HG02970 (cell line): ENCODE results near the gene DNAJA1.

Experiments
- ATAC-seq: cut with Tn5 transposase; IDR thresholded peaks from one replicate; pipeline ENCODE4 v1.9.1; 2021; ENCODE audit warnings: mild to moderate bottlenecking, moderate library complexity, moderate number of reproducible peaks; ENCODE audit not compliant: unreplicated experiment, low FRiP score

DNAJA1 gene

DNA sequence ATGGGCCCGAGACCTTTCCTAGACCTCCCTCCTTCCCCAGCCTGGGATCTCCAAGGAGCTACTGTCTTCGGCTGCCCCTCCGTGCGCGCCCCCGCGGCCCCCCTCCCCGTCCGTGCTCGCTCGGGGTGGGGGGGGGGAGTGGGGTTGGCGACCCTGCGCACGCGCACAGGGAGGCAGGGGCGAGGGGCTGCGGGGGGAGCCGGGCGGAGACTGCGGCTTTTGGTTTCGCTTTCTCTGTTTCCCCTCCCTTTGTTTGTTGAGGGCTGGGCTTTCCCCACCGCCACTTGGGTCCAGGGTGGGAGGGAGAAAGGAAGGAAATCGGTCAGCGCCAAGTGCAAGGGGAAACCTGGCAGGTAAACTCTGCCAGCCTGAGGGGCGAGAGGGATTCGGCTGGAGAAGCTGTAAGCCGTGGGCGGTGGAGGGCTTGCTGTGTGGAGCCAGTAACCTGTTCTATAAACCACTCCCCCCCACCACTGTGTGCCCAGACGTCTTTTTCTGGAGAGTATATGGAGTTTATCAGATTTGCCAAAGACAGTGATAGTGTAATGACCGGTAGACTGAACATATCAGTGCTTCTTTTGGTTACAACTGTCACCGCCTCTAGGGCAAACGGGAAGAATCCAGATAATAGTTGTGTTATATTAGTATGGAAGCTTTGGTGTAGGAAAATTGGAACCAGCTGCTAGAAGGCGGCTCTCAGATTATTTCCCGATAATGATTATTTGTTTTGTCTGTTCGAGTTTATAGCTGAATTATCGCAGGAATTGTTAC, 684 bp downstream of the DNAJA1 start:
- peak; percentile 40 for ATAC-seq

DNA sequence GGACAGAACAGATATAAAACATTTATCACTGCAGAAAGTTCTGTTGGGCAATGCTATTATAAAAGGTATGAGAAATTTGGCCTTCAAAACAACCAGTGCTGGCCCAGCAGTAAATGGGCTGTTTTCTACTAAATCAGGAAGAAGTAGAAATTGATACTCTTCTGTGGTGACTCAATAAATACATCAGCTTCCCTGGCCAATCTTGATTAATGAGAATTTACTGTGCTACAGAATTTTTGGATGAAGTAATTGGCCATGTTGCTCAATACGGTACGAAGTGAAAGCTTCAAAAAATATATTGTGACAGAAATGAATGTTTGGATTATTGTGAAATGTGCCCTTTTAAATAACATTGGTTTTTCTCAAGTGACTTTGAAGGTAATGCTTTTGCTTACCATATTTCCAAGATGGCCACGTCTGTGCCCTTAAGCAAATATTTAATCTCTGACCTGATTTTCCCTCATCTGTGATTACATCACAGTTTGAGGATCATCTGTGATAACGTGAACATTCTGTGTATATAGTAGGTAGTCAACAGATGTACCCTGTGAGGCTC, 4.2 kb downstream of the DNAJA1 start:
- ATAC-seq: no peak

DNA sequence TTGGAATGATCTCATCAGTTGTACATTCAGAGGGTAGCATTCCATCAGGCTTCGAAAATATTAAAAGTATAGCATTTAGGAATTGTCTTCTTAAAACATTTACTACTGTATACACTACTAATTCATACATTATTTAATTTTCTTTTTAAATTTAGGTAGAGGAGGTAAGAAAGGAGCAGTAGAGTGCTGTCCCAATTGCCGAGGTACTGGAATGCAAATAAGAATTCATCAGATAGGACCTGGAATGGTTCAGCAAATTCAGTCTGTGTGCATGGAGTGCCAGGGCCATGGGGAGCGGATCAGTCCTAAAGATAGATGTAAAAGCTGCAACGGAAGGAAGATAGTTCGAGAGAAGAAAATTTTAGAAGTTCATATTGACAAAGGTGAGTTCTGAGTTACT, 5.2 kb downstream of the DNAJA1 start:
- no peak for ATAC-seq

DNA sequence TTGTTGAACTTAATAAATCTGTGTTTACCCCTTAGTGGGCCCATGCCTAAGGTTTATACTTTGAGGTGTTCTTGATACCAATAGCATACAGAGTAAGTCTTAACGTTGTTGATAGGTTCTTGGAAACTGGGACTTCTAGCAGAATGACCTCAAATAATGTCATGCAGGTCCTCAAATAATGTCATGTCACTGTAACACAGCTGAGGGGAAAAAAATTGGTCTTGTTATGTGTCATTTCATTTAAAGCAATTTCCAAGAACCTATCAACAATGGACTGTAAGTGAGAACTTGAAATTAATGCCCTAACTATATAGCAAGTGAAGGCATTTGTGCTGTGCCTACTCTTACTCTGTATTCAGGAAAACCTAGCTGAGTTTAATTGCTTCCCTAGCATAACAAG, 7.2 kb downstream of the DNAJA1 start:
- ATAC-seq: no peak

DNA sequence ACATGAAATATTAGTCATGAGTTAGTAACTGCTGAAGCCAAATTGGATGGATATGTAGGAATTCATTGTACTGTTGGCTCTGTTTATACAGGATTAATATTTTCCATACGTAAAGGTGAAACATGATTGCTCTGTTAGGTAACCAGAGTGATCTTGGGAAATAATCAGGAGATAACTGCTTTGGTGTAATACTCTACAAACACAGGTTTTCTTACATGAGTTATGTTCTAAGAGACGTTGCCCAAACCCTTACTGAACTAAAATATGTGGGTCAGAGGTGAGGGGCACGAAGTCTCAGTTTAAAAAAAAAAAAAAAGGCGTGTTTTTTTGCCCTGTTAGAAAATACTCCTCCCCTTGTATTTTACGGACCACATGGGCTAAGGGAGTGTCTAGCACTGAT, 7.8 kb downstream of the DNAJA1 start:
- no peak for ATAC-seq

DNA sequence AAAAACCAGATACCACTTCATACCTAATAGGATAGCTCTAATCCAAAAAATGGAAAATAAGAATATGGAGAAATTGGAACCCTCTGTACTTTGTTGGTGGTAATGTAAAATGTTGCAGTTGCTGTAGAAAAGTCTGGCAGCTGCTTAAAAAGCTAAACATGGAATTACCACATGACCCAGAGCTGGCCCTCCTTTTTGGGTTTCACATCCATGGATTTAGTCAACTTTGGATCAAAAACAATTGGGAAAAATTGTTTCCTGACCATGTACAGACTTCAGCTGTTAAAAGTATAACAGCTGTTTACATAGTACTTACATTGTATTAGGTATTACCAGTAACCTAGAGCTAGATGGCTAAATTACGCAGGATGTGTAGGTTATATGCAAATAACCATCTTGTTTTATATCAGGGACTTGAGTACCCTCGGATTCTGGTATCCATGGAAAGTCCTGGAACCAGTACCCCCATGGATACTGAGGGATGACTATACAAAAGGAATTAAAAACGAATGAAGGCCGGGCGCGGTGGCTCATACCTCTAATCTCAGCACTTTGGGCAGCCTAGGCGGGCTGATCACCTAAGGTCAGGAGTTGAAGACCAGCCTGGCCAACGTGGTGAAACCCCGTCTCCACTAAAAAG, 15.8 kb downstream of the DNAJA1 start:
- ATAC-seq: no peak

DNA sequence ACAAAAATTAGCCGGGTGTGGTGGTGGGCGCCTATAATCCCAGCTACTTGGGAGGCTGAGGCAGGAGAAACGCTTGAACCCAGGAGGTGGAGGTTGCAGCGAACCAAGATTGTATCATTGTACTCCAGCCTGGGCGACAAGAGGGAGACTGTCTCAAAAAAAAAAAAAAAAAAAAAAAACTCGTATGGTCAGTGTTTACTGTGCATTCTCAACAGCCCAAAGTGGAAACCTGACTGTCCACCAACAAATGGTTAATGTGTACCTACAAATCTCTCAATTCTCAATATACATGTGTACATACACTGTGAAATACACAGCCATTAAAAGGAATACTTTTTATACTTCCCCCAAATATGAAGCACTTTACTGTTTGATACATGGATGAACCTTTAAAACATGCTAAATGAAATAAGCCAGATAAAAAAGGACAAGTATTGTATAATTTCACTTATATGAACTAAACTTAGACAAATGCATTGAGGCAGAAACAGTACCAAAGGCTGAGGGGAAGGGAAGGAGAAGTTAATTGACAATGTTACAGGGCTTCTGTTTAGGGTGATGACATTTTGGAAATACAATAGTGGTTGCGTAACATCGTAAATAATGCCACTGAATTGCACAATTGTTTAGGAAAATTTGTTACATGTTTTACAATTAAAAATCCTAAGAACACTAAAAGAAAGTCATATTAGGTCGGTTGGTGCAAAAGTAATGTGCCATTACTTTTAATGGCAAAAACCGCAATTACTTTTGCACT, 16.5 kb downstream of the DNAJA1 start:
- no peak for ATAC-seq

DNA sequence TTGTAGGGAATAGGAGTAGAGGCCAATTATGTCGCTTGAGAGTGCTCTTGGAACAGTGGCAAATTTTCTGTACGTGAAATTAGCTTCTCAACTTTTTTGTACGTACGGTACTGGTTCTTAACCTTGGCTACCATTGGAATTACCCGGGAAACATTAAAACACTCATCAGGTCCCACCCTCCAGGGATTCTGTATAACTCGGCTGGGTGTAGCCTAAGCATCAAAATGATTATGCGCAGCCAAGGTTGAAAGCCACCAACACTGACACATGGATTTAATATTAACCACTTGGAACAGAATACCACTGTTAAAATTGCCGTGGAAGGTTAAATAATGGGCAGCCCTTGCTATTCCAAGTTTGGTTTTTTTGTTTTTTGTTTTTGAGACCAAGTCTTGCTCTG, 17.4 kb downstream of the DNAJA1 start:
- ATAC-seq: no peak

DNA sequence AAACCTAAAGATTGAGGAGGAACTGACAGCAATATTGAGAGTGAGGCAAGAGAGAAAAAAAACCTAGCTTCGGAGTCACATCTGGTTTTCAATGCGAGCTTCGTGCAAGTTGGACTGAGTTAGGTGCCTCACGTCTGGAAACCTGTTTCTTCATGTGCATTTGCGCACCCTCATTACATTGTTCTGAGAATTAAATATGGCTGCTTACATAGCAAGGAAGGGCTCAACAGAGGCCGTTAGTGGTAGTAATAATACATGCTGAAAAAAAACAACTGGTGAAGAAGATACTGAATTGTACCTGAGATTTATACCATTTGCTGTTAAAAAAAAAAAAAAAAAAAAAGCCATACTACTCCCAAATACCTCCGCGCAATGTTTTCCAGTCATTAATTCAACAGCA, 18.6 kb downstream of the DNAJA1 start:
- ATAC-seq: no peak

DNA sequence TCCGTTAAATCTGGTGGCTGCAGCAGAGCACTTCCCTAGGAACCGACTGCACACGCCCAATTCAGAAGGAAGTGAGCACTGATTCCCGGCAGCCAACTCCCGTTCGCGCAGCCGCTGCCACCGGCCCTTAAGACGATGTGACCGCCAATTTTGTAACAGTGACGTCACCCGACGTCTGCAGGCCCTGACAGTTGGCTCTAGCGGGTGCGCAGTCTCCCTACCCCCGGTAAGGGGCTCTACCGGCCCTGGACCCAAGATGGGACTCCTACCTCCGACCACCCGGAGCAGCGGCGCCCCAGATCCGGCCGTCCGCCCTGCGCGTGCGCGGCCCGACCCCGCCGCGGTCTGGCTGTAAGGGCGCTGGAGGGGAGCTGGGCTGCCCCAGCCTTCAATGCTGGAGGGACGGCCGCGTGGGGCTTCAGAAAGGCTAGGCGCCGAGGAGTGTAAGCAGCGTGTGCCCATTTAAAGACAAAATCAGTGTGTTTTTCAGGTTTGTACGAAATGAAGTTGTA, 19.1 kb downstream of the DNAJA1 start:
- peak; percentile 61 for ATAC-seq

DNA sequence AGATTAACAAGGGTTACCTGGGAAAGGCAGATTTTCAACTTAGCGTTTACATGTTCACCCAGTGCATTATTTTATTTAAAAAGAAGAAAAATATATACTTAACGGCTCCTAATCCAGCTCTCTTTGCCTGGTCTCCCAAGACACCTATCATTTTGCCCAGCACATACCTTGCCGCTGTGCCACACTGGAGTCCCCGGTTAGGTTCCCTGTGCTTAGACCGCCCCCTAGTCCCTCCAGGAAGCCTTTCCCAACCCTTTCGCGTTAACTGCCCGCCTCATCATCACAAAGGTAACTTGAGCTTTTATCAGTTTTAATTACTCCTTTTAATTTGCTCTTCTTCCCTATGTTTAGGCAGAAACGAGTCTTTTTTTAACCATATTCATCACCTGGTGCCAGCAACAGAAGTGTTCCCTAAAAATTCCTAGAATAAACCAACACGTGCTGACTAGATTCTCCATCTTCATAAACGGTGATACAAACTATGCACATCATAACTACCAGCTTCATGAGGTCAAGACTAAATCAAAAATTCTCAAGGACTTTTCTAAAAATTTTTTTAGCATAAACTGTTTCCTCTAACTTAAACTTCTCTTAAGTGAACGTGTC, 19.7 kb downstream of the DNAJA1 start:
- ATAC-seq: no peak

DNA sequence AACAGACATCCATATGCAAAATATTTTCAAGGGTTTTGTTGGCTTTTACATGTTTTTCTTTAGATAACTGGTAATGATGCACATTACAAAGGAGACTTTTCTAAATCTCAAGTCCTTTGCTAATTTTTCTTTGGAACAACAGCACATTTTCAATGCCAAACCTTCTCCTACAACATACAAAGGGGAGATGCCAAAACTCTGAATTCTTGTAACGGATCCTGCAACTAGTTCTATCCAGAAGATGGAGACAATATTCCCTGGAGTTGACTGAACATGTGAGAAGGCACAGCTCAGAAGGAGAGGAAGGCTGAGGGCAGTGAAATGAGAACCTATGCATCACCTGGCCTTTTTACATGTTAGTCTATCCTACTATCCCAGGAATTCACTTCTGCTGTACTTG, 21.0 kb downstream of the DNAJA1 start:
- ATAC-seq: no peak

DNA sequence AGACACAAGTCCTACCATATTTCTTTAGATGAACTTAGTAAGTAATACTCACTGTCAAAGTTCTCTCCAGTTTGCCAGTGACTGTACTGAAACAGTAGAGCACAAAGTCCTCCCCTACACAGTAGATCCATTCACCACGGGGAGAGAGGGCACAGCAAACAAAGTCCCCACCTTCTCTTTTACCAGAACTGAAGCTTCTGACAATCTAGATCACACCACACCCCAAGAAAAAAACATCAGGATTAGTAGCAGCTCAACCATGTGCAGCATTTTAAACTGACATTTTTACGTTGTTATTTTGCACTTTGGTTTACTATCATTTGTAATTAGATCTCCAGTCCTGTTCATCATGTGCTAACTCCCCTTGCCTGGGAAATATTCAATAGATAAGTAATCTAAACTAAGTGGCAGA, 23.0 kb downstream of the DNAJA1 start:
- ATAC-seq: no peak

DNA sequence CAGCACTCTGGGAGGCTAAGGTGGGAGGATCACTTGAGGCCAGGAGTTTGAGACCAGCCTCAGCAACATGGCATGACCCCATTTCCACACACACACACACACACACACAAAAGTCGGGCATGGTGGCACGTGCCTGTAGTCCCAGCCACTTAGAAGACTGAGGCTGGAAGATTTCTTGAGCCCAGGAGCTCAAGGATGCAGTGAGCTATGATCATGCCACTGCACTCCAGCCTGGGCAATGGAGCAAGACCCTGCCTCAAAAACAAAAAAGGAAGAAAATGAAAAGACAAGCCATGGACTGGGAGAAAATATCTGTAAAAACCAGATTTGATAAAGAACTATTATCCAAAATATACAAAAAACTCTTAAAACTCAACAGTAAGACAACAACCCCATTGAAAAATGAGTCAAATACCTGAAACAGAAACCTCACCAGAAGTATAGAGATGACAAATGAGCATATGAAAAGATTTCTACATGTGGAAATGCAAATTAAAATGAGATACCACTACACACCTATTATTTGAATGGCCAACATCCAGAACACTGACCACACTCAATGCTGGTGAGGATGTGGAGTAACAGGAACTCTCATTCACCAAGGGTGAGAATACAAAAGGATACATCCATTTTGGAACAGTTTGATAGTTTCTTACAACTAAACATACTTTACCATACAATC, 24.7 kb downstream of the DNAJA1 start:
- no peak for ATAC-seq

DNA sequence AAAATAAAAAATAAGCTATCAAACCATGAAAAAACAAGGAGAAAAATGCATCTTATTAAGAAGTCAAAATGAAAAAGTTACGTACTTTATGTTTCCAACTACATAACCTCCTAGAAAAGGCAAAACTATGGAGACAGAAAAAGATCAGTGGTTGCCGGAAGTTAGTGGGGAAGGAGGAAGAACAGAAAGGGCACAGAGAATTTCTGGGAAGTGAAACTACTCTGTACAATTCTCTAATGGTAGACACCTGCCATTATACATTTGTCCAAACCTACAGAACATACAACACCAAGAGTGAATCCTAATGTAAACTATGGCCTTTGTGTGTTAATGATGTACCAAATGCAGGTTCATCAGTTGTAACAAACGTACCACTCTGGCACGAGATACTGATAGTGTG, 26.1 kb downstream of the DNAJA1 start:
- no peak for ATAC-seq

DNA sequence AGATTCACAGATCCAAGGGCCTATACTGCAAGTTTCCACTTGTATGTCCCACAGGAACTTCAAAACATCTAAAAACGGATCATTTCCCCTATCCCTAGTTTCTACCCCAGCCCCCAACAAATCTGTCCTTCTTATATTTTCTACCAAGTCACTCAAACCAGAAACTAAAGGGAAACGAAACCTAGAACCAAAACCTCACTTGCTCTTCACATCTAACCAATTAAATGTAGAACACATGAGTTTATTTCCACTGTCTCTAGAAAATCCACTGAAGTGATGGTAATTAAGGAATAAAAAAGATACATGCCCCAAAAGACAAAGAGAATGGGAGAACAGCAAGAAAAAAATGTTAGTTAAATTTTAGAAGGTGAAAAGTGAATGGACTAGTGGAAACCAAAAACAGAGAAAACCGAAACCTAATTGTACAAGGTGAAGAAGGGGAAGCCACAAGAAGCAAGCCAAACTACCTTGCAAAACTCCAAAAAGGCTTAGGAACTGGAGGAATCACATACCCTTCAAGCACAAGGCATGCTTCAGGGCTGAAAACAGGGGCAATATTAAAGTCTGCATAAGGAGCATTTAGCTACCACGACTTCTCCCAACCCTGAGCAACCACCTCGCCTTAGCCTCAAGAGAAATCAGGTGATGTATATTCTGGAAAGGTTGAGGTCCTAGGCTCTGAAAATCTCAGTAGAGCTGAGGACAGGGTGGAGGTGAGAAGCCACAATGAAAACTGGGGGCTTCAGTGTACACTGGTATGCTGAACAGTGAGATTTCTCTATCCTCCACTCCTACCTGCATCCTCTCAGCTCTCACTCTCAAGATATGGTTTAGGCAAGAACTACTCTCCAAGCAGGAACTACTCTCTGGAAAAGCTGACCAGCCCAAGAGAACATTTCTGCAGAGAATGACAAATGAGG, 40.3 kb downstream of the DNAJA1 start:
- ATAC-seq: no peak

DNA sequence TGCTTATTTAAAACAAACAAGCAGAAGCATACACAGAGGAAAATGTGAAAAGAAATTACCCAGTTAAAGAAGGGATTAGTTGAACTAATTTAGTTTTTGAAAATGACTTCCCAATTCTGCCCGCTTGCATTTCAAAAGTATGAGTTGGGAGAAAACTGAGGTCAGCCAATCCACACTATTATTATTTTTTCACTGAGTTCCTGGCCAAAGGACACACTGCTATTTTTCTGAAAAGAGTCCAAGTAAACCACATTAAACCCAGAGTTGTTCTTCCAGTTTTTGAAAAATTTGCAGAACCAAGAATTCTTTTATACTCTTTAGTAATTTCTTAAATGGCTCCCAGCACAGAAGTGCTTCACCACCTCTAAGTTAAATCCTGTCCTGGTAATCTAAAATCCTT, 43.9 kb downstream of the DNAJA1 start:
- no peak for ATAC-seq

DNA sequence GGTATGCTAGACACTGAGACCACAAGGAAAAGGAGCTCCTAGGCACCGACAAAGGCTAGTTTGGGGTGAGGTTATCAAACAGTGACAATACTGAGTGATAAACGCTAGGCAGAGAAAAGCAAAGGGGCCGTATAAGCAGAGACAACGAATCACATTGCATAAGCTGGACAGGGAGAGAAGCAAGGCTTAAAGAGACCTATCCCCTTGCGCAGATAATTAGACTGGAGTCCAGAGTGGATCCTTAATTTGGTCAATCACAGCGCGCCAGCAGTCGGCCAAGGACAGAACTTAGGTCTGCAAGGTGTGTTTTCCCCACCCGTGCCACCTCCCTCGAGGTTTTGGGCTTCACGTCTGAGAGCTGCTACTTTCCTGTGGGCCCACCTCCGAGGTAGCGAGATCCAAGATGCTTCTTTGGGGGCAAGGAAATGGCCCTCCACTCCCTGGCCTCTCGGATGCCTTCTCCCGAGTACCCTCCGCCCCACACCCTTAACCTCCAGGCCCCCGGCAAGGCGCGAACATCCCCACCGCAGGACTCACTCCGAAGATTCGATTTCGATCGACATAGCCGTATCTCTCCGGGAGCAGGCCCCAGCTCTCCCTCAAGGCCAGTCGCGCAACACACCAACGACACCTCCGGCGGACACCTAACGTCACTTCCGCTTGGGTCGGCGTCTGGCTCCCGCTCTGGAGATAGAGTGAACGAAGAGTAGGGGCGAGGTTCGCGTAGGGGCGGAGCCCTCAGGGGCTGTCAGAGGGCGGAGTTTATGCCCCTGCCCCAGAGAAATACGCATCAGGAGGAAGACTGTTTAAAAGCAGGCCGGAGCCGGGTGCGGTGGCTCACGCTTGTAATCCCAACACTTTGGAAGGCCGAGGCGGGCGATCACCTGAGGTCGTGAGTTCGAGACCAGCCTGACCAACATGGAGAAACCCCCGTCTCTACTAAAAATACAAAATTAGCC, 51.3 kb downstream of the DNAJA1 start, which contains the start of gene SMU1:
SMU1 (minus strand) TSS at position 629 of the 959 bp plus-strand sequence; CDS start at position 563, 66 bp downstream.
- peak; percentile 98 for ATAC-seq
